ENCODE measurements around the gene PRR5.

DNA sequence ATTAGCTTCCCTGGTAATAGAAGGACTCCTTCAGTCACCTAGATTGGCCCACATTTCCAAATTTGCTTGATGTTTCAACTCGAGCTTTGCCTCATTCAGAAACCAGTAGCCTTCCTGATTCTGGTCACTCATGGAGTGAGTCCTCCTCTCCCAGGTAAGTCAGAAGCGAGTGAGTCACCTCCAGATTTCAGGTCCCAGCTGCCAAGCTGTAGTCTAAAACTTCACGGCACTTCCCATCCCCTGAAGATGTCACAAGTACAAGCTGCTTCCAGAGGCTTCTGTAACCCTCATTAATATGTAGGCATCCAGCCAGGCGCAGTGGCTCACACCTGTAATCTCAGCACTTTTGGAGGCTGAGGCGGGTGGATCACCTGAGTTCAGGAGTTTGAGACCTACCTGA, 73.9 kb downstream of the PRR5 start:
- TF ChIP-seq, protein P1, sequence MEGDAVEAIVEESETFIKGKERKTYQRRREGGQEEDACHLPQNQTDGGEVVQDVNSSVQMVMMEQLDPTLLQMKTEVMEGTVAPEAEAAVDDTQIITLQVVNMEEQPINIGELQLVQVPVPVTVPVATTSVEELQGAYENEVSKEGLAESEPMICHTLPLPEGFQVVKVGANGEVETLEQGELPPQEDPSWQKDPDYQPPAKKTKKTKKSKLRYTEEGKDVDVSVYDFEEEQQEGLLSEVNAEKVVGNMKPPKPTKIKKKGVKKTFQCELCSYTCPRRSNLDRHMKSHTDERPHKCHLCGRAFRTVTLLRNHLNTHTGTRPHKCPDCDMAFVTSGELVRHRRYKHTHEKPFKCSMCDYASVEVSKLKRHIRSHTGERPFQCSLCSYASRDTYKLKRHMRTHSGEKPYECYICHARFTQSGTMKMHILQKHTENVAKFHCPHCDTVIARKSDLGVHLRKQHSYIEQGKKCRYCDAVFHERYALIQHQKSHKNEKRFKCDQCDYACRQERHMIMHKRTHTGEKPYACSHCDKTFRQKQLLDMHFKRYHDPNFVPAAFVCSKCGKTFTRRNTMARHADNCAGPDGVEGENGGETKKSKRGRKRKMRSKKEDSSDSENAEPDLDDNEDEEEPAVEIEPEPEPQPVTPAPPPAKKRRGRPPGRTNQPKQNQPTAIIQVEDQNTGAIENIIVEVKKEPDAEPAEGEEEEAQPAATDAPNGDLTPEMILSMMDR (IDR thresholded peaks at IDR 0.05) = no peak
- TF ChIP-seq POLR2AphosphoS5 (IDR thresholded peaks at IDR 0.05) (no peak), EP300 (IDR thresholded peaks at IDR 0.05) (no peak)
